GM12878 (cell line): ENCODE measurements around the gene PPM1G.

Experiments
- TF ChIP-seq, protein P1 (sequence below): IDR thresholded peaks from 2 replicates; pipeline ENCODE4 v1.6.1; 2012; ENCODE audit warnings: low read depth, low read length, improper control_type of control experiment
- TF ChIP-seq, protein P2 (sequence below), 3 experiments: IDR thresholded peaks in 2 of 3; conservative IDR thresholded peaks in 1 of 3; 2 replicates each; pipeline ENCODE4 v1.5.1; 2011; ENCODE audit warnings: low read depth in 3 of 3, low read length in 3 of 3, mild to moderate bottlenecking in 3 of 3, control low read depth in 2 of 3, moderate library complexity in 2 of 3, inconsistent platforms in 1 of 3, mixed read lengths in 1 of 3; ENCODE audit not compliant: control insufficient read depth in 2 of 3, insufficient read depth in 1 of 3; ENCODE audit errors: extremely low read depth in 1 of 3

DNA sequence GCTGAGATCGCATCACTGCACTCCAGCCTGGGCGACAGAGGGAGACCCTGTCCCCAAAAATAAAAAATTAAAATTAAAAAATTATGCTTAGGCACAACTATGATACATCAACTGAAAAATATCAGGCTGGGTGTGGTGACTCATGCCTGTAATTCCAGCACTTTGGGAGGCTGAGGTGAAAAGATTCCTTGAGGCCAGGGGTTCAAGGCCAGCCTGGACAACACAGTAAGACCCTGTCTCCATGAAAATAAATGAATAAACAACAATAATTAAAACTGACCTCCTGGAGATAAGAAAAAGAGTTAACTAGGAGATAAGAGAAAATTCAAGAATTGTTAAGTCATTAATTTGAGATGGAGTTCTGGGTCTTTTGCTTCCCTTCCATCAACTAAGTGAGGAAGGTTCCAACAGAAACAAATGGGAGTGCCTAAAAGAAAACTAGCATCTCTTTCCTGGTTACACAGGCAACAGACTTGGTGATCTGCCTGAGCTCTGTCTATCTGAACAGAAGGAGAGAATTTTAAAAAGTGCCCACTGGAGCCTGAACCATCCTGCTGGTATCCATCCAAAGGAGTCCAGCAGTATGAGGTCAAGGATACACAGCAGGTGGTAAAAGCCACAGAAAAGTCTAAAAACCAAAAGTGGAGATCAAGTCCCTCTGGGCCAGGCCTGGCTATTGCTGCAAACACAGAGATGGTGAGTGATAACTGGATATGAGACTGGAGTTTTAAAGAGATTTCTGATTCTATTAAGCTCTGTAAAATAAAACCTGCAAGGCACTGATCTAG lies 8.8 kb downstream of the PPM1G start:
- TF ChIP-seq, protein P1, sequence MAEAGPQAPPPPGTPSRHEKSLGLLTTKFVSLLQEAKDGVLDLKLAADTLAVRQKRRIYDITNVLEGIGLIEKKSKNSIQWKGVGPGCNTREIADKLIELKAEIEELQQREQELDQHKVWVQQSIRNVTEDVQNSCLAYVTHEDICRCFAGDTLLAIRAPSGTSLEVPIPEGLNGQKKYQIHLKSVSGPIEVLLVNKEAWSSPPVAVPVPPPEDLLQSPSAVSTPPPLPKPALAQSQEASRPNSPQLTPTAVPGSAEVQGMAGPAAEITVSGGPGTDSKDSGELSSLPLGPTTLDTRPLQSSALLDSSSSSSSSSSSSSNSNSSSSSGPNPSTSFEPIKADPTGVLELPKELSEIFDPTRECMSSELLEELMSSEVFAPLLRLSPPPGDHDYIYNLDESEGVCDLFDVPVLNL: no peak
- TF ChIP-seq, protein P2, sequence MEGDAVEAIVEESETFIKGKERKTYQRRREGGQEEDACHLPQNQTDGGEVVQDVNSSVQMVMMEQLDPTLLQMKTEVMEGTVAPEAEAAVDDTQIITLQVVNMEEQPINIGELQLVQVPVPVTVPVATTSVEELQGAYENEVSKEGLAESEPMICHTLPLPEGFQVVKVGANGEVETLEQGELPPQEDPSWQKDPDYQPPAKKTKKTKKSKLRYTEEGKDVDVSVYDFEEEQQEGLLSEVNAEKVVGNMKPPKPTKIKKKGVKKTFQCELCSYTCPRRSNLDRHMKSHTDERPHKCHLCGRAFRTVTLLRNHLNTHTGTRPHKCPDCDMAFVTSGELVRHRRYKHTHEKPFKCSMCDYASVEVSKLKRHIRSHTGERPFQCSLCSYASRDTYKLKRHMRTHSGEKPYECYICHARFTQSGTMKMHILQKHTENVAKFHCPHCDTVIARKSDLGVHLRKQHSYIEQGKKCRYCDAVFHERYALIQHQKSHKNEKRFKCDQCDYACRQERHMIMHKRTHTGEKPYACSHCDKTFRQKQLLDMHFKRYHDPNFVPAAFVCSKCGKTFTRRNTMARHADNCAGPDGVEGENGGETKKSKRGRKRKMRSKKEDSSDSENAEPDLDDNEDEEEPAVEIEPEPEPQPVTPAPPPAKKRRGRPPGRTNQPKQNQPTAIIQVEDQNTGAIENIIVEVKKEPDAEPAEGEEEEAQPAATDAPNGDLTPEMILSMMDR (IDR thresholded peaks at IDR 0.05 in 2 of 3, conservative IDR thresholded peaks at IDR 0.05 in 1 of 3; ENCODE audit: control insufficient read depth in 2 of 3, extremely low read depth in 1 of 3, insufficient read depth in 1 of 3, low read depth in 3 of 3, low read length in 3 of 3): no peak
